GM10266 (cell line): Measurements from ENCODE around the gene ESD.

Source experiments
- DNase-seq: peaks from one replicate; pipeline ENCODE4 v3.0.0; 2012; ENCODE audit errors: extremely low spot score
- CTCF ChIP-seq: IDR thresholded peaks from 2 replicates; pipeline ENCODE4 v1.5.1; 2012; ENCODE audit warnings: mild to moderate bottlenecking, low read depth; ENCODE audit not compliant: control insufficient read depth, insufficient read depth; ENCODE audit errors: missing control alignments

ESD gene

DNA sequence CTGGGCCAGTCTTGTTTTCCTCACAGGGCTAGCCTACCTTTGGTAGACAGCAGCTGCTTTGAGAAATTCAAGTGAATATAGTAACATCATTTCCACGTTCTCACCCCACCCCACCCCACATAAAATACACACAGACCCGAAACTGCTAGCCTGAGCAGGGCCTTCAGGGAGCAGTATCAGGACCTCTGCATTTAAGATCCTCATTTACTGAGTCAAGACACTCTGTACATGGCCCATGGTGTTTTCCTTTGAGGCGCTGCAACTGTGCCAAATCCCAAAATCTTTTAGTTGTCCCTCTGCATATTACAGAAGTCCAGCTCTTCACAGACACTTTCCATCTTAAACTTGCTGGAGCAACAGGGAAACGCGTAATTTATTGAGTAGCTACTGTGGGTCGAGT lies 43.0 kb downstream of the ESD start:
- TF ChIP-seq CTCF: no peak
- no peak for DNase-seq

GRCh38 chr13:46753137-46753536 lies 43.8 kb downstream of the ESD start:
- TF ChIP-seq CTCF: no peak
- DNase-seq: no peak

- peak; percentile 19 for DNase-seq
- TF ChIP-seq CTCF: no peak
Observed at GRCh38 chr13:46751811-46752635, 44.9 kb downstream of the ESD start.

DNA sequence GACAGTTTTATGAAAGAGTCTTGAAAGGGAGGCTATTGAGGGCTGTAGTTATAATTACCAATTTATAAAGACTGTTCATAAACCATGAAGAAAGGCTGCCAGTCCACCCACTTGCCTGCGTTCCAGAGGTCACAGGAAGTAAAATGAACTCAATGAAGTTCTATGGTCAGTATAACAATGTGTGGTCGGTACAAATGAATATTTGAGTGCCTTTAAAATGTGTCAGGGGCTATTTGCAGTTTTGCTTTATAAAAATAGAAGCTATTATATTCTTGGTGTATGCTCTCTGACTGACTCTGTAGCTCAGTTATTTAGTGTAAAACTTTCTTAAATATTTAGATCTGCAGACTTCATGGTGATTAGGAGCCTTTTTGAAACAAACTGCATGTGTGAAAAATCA lies 47.0 kb downstream of the ESD start:
- no peak for DNase-seq
- no peak for TF ChIP-seq CTCF

GRCh38 chr13:46748300-46748699 lies 48.7 kb downstream of the ESD start:
- DNase-seq: no peak
- TF ChIP-seq CTCF: no peak

DNA sequence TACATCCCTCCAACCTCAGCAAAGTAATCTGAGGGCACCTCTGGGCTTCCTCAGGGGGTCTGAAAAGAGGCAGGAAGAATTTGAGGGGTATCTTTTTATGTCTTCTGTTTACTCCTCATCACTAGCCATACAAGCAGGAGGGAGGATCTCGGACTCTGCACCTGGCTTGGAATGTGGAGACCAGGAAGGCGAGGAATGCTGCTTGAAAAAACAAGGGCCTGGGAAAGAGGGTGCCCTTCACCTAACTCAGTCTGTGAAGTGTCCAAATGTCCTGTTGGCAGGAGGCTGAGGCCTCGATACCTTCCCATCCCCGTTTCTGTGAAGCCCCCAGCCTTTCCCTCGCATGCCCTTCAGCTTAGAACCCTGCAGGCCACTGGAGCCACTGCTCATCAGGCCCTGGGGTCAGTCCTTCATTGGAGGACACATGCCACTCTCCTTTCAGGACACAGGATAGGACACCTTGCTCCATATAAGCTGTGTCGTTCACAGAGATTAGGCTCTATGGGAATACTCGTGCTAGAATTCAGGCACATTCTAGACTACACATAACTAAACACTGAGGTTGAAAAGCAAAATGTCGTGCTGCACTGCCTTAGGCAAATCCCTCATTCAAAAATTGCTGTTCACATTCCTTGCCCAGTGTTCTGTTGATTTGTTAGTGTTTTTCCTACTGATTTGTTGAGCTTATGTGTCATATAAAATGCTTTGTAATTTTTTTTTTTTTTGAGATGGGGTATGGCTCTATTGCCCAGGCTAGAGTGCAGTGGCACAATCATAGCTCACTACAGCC lies 49.7 kb downstream of the ESD start:
- no peak for DNase-seq
- no peak for TF ChIP-seq CTCF

GRCh38 chr13:46745706-46746105 lies 51.3 kb downstream of the ESD start:
- DNase-seq: no peak
- TF ChIP-seq CTCF: no peak
